Hematopoietic multipotent progenitor cell treated with erythropoietin and hydrocortisone succinate and interleukin-3 and kit ligand, for 8 days (in vitro differentiated cells): ENCODE data around the gene P2RY6.
"Not testable (repeated sequence)": the region's sequence is repeated elsewhere in the genome, so short reads cannot be mapped to it uniquely, and the experiment has no call there.

Experiments used
- DNase-seq: peaks from one replicate; pipeline ENCODE4 v3.0.0-alpha.2; 2015

Gene P2RY6

DNA sequence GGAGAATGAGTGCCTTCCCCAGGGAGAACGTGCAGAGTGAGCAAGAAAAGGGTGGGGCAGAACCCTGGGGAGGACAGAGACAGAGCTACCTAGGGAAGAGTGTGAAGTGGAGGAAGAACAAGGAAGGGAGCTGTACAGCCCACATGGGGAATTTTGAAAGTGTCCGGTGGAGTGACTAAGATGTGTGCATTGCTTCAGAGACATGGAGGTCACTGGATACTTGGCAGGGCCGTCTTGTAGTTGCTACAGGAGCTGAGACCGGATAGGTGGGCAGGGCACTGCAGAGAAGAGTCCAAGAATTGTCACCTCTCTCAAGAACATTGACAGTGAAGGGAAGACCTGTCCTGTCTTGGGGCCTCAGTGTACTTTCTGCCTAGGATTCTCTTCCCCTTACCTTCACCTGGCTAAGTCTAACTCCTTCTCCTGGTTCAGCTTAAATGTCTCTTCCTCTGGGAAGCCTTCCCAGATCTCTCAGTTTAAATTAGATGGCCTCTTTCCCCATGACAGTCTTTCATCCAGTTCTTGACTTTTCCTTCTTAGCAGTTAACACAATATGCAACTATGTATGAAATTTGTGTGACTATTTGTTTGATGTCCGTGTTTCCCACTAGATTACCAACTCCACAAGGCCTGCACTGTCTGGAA lies 9.2 kb upstream of the P2RY6 start:
- no peak for DNase-seq

DNA sequence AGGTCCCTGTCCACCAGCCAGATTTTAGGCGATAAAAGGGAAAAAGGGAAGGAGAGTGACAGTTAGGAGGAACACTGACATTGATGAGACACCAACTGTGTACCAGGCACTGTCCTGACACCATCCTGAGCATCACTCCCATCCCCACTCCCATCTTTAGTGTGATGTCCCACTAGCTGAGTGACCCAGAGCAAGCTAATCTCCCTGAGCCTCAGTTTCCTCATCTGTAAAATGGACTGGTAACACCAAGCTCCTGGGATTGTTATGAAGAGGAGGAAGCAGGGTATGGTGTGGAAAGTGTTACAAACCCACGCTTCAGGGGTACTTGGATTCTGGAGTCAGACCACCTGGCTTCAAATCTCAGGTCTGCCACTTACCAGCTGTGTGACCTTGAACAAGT lies 8.5 kb upstream of the P2RY6 start:
- no peak for DNase-seq

DNA sequence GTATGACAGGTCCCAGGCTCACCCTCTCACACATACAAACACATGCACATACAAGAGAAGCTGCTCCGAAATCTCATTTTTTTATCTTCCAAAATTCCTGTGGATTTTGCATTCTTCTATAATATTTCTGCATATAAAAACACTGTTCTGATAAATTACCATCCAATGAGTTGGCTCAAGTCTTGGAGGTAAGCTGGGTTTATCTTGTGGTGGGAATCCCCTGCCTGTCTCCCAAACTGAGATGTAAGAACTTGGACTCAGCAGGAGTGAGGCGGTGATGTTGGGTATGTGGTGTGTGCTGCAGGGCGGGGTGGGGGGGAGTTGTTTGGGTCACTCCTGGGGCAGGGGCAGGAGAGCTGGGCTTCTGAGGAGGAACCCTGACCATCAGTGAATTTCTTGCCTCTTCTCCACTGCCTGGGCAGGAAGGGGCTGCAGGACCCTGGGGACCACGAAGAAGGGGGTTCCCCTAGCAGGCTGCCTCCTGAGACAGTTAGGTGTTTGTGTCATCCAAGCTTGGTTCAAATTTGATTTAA lies 6.8 kb upstream of the P2RY6 start:
- DNase-seq: no peak

DNA sequence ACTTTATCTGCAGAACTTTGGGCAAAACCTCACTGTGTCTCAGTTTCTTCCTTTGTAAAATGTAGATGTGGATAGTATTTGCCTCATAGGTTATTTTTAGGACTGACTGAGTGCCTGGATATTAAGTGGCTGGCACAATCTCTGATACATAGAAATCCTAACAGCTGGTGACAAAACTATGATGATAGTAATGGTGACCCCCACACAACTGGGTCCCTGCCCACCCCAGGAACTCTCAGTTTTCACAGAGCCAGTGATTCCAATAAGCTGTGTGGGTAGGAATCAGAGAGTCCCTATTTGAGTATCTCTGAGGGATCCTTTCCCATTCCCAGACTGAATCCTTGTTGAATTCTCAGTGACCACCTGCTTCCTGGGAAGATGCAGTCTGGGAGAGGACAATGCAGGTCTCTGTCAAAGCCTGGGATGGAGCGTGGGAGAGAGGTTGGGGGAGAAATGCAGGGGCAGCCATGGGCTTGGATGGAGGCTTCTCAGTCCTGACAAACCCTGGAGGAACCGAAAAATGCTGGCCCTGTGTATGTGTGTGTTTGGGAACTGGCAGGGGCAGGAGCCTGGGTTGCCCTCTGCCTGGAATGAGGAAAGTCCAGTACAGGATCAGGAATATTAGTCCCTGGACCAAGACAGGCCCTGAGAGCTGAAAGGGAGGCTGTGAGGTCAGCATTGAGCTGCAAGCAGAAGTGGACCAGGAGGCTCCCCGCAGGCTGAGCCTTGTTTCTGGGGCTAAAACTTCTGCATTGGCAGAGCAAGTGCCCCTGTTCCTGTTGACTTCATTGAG lies 6.1 kb upstream of the P2RY6 start:
- DNase-seq: no peak

DNA sequence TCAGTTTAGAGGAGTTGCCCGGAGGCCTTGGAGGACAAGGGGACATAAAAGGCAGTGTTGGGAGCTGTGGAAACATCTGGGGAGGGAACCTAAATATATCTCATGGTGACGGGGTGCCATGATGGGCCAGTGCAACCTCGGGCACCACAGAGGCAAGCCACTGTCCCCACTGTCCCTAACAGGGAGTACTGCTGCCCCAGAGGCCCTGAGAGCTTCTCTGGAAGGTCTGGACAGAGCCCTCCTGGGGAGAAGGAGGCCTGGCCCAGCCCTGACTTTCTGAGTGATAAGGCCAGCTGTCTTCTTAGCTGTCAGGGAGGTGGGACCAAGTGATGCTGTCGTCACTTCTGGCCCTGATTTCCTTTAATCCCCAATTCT lies 5.5 kb upstream of the P2RY6 start:
- no peak for DNase-seq

DNA sequence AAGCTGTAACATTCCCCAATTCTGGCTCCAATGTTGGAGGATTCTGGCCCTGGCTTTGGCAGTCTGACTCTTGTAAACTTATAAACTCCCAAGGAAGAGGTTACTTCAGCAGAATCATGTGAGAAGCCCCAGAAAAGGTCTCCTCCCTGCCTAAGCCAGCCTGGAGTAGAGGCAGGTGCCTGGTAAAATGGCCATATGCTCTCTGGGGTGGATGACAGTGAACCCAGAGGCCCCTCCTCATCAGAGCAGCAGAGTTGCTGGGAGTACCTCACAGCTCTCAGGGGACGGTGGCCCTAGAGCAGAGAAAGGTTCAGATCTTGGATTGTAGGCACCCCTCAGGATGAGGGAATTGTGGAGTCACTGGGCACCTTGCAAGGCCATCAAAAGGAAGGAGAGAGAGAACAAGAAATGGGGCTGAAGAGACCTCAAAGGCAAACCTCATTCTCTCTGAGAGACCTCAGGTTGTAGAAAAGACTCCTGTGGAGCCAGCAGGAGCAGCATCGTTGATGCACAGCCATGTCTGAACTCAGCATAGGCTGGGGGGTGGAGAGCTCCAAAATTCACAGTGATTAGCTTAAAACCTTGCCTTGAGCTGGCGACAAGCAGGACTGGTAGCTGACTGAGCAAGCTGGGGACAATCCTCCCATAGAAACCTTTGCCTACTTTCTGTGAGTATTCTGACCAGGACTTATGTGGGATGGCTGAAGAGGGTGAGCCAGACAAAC lies 4.9 kb upstream of the P2RY6 start:
- DNase-seq: no peak

DNA sequence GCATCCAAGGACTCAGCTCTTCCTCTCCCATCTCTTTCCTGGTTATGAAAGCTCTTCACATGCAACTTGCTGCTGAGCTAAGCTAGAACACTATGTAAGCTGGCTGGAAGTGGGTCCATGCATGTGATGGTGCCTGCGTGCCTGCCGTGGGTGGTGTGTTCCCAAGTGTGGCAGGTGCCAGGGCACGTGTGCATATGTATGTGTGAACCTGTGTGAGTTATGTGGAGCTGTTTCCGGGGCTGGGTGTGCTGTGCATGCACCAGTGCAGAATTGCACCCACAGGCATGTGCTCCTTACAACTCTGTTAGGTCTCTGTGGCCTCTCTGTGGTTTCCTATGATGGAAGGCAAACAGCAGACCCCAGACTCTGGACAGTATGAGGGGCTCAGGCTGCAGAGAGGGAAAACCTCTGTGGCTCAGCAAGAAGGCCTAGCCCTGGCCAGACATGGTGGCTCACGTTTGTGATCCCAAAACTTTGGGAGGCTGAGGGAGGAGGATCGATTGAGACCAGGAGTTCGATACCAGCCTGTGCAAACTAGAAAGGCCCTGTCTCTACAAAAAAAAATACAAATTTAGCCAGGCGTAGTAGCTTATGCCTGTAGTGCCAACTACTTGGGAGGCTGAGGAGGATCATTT lies 4.1 kb upstream of the P2RY6 start:
- DNase-seq: no peak

DNA sequence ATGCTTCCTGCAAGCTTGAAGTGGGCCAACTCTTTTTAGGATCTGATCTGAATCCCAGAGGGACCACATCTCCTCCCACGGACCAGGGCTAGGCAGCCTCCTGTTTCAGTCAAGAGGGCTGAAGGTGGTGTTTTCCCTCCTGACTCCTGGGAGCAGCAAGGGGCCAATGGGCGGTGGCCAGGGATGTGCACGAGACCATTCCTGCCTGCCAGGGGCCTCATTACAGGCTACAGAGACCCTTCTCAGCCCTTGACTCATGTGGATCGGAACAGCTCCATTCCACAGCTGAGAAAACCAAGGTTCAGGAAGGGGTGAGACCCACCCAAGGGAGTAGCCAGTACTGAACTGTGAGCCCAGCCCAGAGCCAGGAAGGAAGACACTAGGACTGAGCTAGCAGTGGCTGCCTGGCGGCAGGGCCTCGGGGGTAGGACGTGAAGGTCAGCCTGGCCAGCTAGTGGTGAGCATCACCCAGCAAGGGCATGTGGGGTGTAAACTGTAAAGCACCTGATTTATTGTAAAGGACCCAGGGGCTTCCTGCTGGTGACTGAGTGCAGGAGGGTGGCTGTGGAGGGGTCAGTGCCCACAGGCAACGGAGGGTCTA lies 3.4 kb upstream of the P2RY6 start:
- DNase-seq: no peak

DNA sequence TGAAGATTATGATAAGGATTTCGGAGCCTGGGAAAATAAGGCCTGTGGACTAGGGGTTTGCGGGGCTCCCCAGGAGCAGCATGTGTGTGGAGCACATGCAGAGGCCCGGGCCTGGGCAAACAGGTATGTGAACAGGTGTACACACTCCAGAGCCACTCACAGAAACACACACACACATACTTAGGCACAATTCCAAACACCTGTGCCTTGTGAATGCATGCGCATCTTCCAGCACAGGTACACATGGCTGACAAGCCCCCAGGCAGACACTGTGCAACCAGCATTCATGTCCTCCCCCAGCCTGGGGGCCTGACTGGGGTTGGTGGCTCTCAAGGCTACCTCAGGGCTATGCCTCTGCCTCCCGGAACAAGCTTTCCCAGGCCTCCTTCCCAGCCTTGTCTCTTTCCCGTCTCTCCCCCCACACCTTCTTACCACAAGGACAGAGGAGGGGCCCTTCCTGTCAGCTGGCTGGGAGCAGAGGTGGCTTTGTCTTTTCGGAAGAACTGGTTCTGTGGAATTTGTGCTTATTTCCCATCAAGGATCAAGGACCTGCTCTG lies 2.6 kb upstream of the P2RY6 start:
- no peak for DNase-seq

DNA sequence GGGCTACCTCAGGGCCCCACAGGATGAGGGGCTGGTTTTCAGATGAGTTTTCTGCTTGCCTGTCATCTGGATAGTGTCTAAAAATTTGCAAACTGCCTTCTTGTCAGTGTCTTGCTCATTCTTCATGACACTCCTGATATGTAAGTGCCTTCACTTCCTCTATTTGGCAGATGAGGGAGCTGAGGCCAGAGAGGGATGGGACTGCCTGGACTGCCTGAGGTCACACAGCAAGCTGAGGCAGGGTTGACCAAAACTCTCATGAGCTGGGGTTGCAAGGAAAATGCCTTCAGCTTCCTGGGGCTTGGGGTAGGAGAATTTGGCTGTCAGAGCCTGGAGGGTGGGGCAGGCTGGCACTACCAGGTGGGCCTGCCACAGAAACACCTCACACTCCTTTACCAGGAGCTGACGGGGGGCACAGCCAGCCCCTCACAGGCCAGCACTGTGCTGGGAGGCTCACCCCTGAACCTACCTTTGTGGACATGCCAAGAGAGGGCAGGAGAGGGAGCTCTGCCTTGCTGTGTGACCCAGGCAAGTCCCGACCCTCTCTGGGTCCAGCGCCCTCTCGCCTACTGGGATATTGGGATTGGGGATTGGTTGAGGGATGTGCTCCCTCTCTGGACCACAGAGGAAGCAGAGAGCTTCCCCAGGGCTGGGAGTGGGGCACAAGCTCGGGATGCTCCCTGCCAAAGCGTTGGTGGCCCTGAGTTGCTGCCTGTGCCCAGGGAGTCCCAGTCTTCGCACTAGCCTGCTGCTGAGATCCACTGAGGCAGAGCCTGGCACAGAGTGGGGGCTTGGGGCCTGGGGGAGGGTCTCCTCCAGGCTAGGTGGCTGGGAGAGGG lies 1.9 kb upstream of the P2RY6 start:
- no peak for DNase-seq

DNA sequence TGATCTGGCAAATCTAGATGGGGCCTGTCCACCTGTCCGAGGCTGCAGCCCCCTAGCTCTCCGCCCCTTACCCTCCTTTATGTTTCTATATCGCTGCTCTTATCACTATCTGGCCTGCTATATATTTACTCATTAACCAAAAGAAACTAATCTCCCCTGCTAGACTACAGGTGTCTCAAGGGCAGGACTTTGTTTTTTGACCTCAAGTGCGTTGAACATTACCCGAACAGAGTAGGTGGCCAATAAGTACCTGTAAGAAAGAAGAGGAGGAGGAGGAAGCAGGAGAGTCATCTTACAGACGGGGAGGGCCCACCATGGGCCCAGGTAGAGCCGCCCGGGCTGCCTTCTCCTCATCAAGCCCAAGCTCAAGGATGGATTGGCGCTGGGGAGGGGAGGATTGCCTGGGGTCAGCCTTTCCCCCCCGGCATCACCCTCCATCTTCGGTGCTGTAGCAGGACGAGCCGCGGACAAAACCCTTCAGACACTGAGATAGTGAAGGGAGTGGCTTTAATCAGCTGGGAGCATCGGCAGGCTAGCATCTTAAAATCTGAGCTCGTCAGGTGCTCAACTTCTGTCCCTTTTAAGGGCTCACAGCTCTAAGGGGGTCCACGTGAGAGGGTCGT lies 1.2 kb upstream of the P2RY6 start:
- DNase-seq: no peak

DNA sequence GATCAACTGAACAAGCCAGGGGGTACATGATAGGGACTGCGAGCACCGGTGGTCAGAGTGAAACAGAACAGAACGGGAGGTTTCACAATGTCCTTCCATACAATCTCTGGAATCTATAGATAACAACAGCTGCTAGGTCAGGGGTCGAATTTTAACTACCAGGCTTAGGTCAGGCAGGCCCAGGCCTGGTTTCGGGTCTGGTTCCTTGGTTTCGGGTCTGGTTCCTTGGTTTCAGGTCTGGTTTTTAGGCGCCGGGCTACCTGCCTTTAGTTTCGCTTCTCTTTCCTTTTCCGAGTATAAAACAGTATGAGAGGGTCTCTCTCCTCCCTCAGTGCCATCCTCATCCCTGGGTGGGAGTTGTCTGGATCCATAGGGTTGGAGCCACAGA lies 666 bp upstream of the P2RY6 start:
- not testable (repeated sequence) for DNase-seq

DNA sequence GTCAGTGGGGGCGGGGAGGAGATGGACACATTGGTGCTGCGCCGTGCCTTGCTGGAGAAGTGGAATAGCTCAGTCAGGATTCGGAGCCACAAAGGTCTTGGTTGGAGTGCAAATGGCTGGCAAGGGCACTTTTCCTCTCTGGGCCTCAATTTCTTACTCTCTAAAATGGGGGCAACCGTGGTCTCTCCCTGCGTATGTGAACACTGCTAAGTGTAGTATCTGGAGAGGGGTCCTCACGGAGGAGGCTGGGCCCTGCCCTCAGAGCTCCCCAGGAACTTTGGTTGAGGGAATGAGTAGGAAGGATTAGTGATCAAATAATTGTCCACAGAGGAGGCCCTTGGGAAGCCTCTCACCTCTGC lies 521 bp downstream of the P2RY6 start:
- no peak for DNase-seq

DNA sequence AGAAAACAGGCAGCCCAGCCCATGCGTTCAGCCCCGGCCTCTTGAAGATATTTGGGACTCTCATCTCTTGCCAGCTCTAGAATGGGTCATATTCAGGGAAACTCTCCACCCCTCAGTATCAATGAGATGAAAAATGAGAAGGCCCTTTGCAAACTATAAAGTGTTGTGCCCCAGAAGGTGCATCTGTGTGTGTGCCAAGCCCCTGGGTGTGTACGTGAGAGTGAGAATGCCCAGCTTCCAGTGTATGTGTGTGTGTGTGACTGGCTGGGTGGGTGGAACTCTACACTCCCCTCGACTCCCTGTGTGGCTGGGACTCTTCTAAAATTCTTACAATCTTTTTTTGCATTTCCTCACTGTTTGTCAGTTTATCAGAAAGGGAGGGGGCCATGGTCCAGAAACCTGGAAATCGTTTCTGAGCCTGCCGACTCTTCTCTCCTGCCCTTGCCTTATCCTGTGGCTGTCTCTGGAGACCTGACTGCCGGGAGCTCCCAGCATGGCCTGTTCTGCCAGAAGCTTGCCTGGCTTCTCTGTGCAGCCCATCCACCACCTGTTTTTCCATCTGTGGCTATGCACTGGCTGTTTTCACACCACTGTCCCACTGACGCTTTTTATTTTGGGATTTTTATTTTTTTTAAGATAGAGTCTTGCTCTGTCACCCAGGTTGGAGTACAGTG lies 1.2 kb downstream of the P2RY6 start:
- no peak for DNase-seq

DNA sequence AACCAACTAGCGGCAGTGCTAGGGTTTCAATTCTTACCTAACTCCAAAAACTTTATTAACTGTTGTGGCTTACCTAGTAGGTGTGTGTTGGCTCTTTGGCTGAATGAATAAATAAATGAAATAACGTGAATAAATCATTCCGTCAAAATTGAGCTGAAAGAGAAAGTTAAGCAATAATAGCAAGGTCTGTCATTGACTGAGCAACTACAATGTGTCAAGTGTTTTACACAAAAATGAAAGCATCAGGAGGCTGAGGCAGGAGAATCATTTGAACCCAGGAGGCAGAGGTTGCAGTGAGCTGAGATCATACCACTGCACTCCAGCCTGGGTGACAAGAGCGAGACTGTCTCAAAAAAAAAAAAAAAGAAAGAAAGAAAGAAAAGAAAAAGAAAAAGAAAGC lies 2.1 kb downstream of the P2RY6 start:
- not testable (repeated sequence) for DNase-seq

DNA sequence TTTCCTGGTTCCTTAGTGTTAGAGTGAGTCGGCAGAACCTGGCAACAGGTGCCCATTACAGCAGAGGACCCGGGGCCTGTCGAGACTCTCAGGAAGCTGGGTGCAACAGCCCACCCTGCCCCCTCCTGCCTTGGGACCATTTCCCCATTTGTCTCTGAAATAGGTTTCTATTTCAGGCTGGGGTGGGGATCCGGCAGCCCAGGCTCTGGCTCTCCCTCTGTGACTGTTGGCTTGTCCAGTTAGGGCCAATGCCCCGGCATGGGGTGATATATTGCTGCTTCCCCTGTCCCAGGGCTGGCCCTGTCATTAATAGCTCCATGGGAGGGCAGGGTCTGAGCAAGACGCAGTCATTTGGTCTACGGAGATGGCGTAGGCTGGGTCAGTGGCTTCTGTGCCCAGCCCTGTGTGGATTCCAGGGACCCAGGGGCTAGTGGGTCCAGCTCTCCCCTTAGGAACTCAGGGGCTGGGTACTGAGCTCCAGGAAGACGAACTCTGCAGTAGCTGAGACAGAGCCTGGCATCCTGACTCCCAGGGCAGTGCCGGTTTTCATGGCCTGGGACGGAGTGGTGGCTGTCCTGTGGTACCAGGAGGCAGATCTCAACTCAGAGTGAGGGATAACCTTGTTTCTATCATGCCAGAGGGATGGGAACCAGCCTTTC lies 2.7 kb downstream of the P2RY6 start:
- no peak for DNase-seq

DNA sequence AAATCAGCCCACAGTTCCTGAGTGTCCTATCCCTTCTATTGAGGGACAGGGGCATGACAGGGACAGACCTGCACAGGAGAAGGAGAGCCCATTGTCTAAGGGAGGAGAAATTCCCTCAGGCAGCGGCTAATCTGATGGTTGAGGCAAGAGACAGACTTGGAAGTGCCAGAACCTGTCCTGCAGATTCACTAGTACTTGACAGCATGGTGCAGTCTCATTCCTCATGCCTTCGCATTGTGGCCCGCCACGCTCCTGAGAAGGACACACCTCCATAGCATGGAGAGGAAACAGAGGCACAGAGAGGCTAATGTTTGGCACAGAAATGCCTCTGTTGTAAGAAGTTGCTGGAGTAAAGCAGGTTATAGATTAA lies 3.2 kb downstream of the P2RY6 start:
- DNase-seq: no peak

DNA sequence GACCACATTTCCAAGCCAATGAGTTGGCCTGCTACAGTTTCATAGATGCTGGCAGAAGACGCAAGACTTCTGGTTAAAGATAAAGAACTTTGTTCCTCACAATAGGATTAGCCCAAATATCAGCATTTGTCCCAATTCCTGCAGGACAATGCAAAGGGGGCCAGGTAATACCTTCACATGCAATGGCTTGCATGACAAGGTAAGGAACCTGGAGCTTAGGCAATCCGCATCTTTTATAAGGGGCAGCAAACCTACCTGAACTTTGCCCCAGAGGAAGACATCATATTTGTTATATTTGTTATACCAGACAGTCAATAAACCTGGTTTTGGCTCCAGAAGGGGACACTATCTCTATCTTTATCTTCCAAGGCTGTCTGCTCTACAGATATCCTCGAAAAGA lies 5.3 kb downstream of the P2RY6 start:
- no peak for DNase-seq

DNA sequence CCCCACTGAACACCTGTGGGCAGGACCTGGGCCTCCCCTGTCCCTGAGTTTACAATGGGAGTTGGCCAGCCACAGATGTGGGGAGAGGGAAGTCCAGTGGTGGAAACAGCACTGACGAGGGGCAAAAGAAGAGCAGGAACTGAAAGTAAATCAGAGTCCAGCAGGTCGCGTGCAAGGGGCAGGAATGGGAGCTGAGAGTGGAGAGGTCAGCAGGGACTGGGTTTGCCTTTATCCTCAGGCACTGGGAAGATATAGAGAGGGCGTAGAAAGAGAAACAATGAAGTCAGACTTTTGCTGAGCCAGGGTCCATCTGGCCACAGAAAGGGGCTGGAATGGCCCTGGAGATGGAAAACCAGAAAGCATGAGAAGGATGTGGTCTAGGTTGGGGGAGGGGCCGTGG lies 8.5 kb downstream of the P2RY6 start:
- no peak for DNase-seq

DNA sequence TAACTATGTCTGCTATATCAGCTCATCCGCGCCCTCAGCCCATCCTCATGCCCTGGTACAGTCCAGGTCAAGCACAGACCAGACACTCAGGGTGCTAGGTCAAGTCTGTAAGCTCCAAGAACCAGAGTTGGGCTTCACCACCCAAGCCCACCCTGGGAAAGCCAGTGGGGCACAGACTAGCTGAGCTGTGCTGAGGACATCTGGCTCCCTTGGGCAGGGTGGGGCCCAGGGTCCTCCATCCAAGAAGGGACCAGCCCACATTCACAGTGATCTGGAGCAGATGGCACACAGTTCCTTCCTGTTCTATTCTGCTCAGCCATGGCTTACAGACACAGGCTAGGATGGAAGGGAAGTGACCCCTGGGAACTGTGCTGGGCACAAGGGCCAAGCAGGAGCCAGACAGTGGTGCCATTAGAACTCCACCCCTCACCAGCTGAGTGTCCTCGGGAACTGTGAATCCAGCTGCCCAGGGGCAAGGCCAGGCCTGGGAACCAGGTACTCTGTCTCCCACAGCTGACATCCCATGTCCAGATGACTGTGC lies 9.1 kb downstream of the P2RY6 start:
- no peak for DNase-seq
